ENCODE results near the gene MAGI2.

Gene MAGI2

GRCh38 chr7:79272938-79273337, 180.5 kb downstream of the MAGI2 start:
- Histone ChIP-seq H3K27me3 (ENCODE audit: control insufficient read depth in 1 of 2, insufficient read depth in 2 of 2, low read length in 2 of 2) (no peaks in the 10 kb centered on the region), H3K36me3 (ENCODE audit: control insufficient read depth in 2 of 2, insufficient read depth in 2 of 2, low read length in 2 of 2) (no peaks in the 10 kb centered on the region), H3K4me3 (ENCODE audit: low read length in 2 of 2) (no peak overlapping the region), H3K9ac (ENCODE audit: low read length in 2 of 2) (no peak overlapping the region), H3K9me3 (ENCODE audit: control insufficient read depth in 2 of 2, low read length in 2 of 2) (no peaks in the 10 kb centered on the region), H3K4me1 (ENCODE audit: control insufficient read depth, insufficient read depth, low read length) (no peaks in the 10 kb centered on the region), H3K27ac (ENCODE audit: low read length) (no peak overlapping the region)

GRCh38 chr7:79272066-79272669, 181.3 kb downstream of the MAGI2 start:
- no peaks in the 10 kb centered on the region for H3K36me3 ChIP-seq (ENCODE audit: control insufficient read depth in 2 of 2, insufficient read depth in 2 of 2, low read length in 2 of 2)
- H3K9ac ChIP-seq (ENCODE audit: low read length in 2 of 2) = no peak overlapping the region
- H3K9me3 ChIP-seq (ENCODE audit: control insufficient read depth in 2 of 2, low read length in 2 of 2) = no peaks in the 10 kb centered on the region
- H3K27ac ChIP-seq (ENCODE audit: low read length) = no peak overlapping the region
- no peaks in the 10 kb centered on the region for H3K4me1 ChIP-seq (ENCODE audit: control insufficient read depth, insufficient read depth, low read length)
- no peak overlapping the region for H3K4me3 ChIP-seq (ENCODE audit: low read length in 2 of 2)
- H3K27me3 ChIP-seq (ENCODE audit: control insufficient read depth in 1 of 2, insufficient read depth in 2 of 2, low read length in 2 of 2) = no peaks in the 10 kb centered on the region

GRCh38 chr7:79268730-79269129, 184.7 kb downstream of the MAGI2 start:
- Histone ChIP-seq H3K27me3 (ENCODE audit: control insufficient read depth in 1 of 2, insufficient read depth in 2 of 2, low read length in 2 of 2) (no peaks in the 10 kb centered on the region), H3K4me1 (ENCODE audit: control insufficient read depth, insufficient read depth, low read length) (no peaks in the 10 kb centered on the region), H3K27ac (ENCODE audit: low read length) (no peak overlapping the region), H3K4me3 (ENCODE audit: low read length in 2 of 2) (no peak overlapping the region), H3K9ac (ENCODE audit: low read length in 2 of 2) (no peak overlapping the region), H3K9me3 (ENCODE audit: control insufficient read depth in 2 of 2, low read length in 2 of 2) (no peaks in the 10 kb centered on the region), H3K36me3 (ENCODE audit: control insufficient read depth in 2 of 2, insufficient read depth in 2 of 2, low read length in 2 of 2) (no peaks in the 10 kb centered on the region)

GRCh38 chr7:79258826-79259225, 194.6 kb downstream of the MAGI2 start:
- Histone ChIP-seq H3K9me3 (ENCODE audit: control insufficient read depth in 2 of 2, low read length in 2 of 2) (no peaks in the 10 kb centered on the region), H3K27ac (ENCODE audit: low read length) (no peak overlapping the region), H3K36me3 (ENCODE audit: control insufficient read depth in 2 of 2, insufficient read depth in 2 of 2, low read length in 2 of 2) (no peaks in the 10 kb centered on the region), H3K4me3 (ENCODE audit: low read length in 2 of 2) (no peak overlapping the region), H3K27me3 (ENCODE audit: control insufficient read depth in 1 of 2, insufficient read depth in 2 of 2, low read length in 2 of 2) (no peaks in the 10 kb centered on the region), H3K4me1 (ENCODE audit: control insufficient read depth, insufficient read depth, low read length) (no peaks in the 10 kb centered on the region), H3K9ac (ENCODE audit: low read length in 2 of 2) (no peak overlapping the region)

GRCh38 chr7:79257959-79258358, 195.5 kb downstream of the MAGI2 start:
- no peaks in the 10 kb centered on the region for H3K9me3 ChIP-seq (ENCODE audit: control insufficient read depth in 2 of 2, low read length in 2 of 2)
- H3K9ac ChIP-seq (ENCODE audit: low read length in 2 of 2) = no peak overlapping the region
- H3K4me1 ChIP-seq (ENCODE audit: control insufficient read depth, insufficient read depth, low read length) = no peaks in the 10 kb centered on the region
- H3K4me3 ChIP-seq (ENCODE audit: low read length in 2 of 2) = no peak overlapping the region
- H3K27ac ChIP-seq (ENCODE audit: low read length) = no peak overlapping the region
- no peaks in the 10 kb centered on the region for H3K27me3 ChIP-seq (ENCODE audit: control insufficient read depth in 1 of 2, insufficient read depth in 2 of 2, low read length in 2 of 2)
- no peaks in the 10 kb centered on the region for H3K36me3 ChIP-seq (ENCODE audit: control insufficient read depth in 2 of 2, insufficient read depth in 2 of 2, low read length in 2 of 2)

GRCh38 chr7:79245623-79246249, 207.7 kb downstream of the MAGI2 start:
- no peak overlapping the region for H3K27ac ChIP-seq (ENCODE audit: low read length)
- no peaks in the 10 kb centered on the region for H3K9me3 ChIP-seq (ENCODE audit: control insufficient read depth in 2 of 2, low read length in 2 of 2)
- no peak overlapping the region for H3K9ac ChIP-seq (ENCODE audit: low read length in 2 of 2)
- no peak overlapping the region for H3K4me3 ChIP-seq (ENCODE audit: low read length in 2 of 2)
- no peaks in the 10 kb centered on the region for H3K4me1 ChIP-seq (ENCODE audit: control insufficient read depth, insufficient read depth, low read length)
- no peaks in the 10 kb centered on the region for H3K36me3 ChIP-seq (ENCODE audit: control insufficient read depth in 2 of 2, insufficient read depth in 2 of 2, low read length in 2 of 2)
- no peaks in the 10 kb centered on the region for H3K27me3 ChIP-seq (ENCODE audit: control insufficient read depth in 1 of 2, insufficient read depth in 2 of 2, low read length in 2 of 2)

GRCh38 chr7:79244482-79244881, 209.0 kb downstream of the MAGI2 start:
- Histone ChIP-seq H3K4me1 (ENCODE audit: control insufficient read depth, insufficient read depth, low read length) (no peaks in the 10 kb centered on the region), H3K9me3 (ENCODE audit: control insufficient read depth in 2 of 2, low read length in 2 of 2) (no peaks in the 10 kb centered on the region), H3K27me3 (ENCODE audit: control insufficient read depth in 1 of 2, insufficient read depth in 2 of 2, low read length in 2 of 2) (no peaks in the 10 kb centered on the region), H3K4me3 (ENCODE audit: low read length in 2 of 2) (no peak overlapping the region), H3K9ac (ENCODE audit: low read length in 2 of 2) (no peak overlapping the region), H3K36me3 (ENCODE audit: control insufficient read depth in 2 of 2, insufficient read depth in 2 of 2, low read length in 2 of 2) (no peaks in the 10 kb centered on the region), H3K27ac (ENCODE audit: low read length) (no peak overlapping the region)

GRCh38 chr7:79241288-79242060, 212.0 kb downstream of the MAGI2 start:
- Histone ChIP-seq H3K4me3 (ENCODE audit: low read length in 2 of 2) (no peak overlapping the region), H3K27me3 (ENCODE audit: control insufficient read depth in 1 of 2, insufficient read depth in 2 of 2, low read length in 2 of 2) (no peaks in the 10 kb centered on the region), H3K9ac (ENCODE audit: low read length in 2 of 2) (no peak overlapping the region), H3K36me3 (ENCODE audit: control insufficient read depth in 2 of 2, insufficient read depth in 2 of 2, low read length in 2 of 2) (no peaks in the 10 kb centered on the region), H3K4me1 (ENCODE audit: control insufficient read depth, insufficient read depth, low read length) (no peaks in the 10 kb centered on the region), H3K27ac (ENCODE audit: low read length) (no peak overlapping the region), H3K9me3 (ENCODE audit: control insufficient read depth in 2 of 2, low read length in 2 of 2) (no peaks in the 10 kb centered on the region)

GRCh38 chr7:79240413-79240812, 213.1 kb downstream of the MAGI2 start:
- Histone ChIP-seq H3K4me1 (ENCODE audit: control insufficient read depth, insufficient read depth, low read length) (no peaks in the 10 kb centered on the region), H3K9ac (ENCODE audit: low read length in 2 of 2) (no peak overlapping the region), H3K36me3 (ENCODE audit: control insufficient read depth in 2 of 2, insufficient read depth in 2 of 2, low read length in 2 of 2) (no peaks in the 10 kb centered on the region), H3K4me3 (ENCODE audit: low read length in 2 of 2) (no peak overlapping the region), H3K27ac (ENCODE audit: low read length) (no peak overlapping the region), H3K9me3 (ENCODE audit: control insufficient read depth in 2 of 2, low read length in 2 of 2) (no peaks in the 10 kb centered on the region), H3K27me3 (ENCODE audit: control insufficient read depth in 1 of 2, insufficient read depth in 2 of 2, low read length in 2 of 2) (no peaks in the 10 kb centered on the region)

- Histone ChIP-seq H3K4me1 (ENCODE audit: control insufficient read depth, insufficient read depth, low read length) (no peaks in the 10 kb centered on the region), H3K27me3 (ENCODE audit: control insufficient read depth in 1 of 2, insufficient read depth in 2 of 2, low read length in 2 of 2) (no peaks in the 10 kb centered on the region), H3K4me3 (ENCODE audit: low read length in 2 of 2) (no peak overlapping the region), H3K9ac (ENCODE audit: low read length in 2 of 2) (no peak overlapping the region), H3K9me3 (ENCODE audit: control insufficient read depth in 2 of 2, low read length in 2 of 2) (no peaks in the 10 kb centered on the region), H3K27ac (ENCODE audit: low read length) (no peak overlapping the region), H3K36me3 (ENCODE audit: control insufficient read depth in 2 of 2, insufficient read depth in 2 of 2, low read length in 2 of 2) (no peaks in the 10 kb centered on the region)
These were observed 217.0 kb downstream of the MAGI2 start for GRCh38 chr7:79236352-79237028.
